NCI-H146 (cell line): ENCODE data around the gene ATP11A.
"Not testable (repeated sequence)": the region's sequence is repeated elsewhere in the genome, so short reads cannot be mapped to it uniquely, and the experiment has no call there.

Experiments used
- DNase-seq: peaks from one replicate; lab custom pipeline; 2025; lab: John Stamatoyannopoulos, UW

The ATP11A gene

GRCh38 chr13:112865478-112865877 lies 175.6 kb downstream of the ATP11A start:
- not testable (repeated sequence) for DNase-seq

GRCh38 chr13:112867301-112867711 lies 177.5 kb downstream of the ATP11A start:
- DNase-seq = no peak

GRCh38 chr13:112868308-112868707 lies 178.5 kb downstream of the ATP11A start:
- no peak for DNase-seq

- no peak for DNase-seq
Measured at GRCh38 chr13:112869202-112870050, 179.6 kb downstream of the ATP11A start.

- DNase-seq = no peak
Measured at GRCh38 chr13:112870051-112870331, 180.2 kb downstream of the ATP11A start.

- no peak for DNase-seq
Measured at GRCh38 chr13:112870737-112871287, 181.0 kb downstream of the ATP11A start.

GRCh38 chr13:112871742-112872141 lies 181.9 kb downstream of the ATP11A start:
- no peak for DNase-seq

GRCh38 chr13:112872657-112873631 lies 183.1 kb downstream of the ATP11A start:
- peak; percentile 62 for DNase-seq

- peak; percentile 74 for DNase-seq
Measured at GRCh38 chr13:112873851-112874750, 184.3 kb downstream of the ATP11A start.

- DNase-seq = no peak
Measured at GRCh38 chr13:112874751-112875300, 185.0 kb downstream of the ATP11A start.

GRCh38 chr13:112875627-112876026 lies 185.8 kb downstream of the ATP11A start:
- DNase-seq = no peak

- DNase-seq = no peak
Measured at GRCh38 chr13:112876305-112877000, 186.6 kb downstream of the ATP11A start.

- no peak for DNase-seq
Measured at GRCh38 chr13:112877066-112877465, 187.2 kb downstream of the ATP11A start.

GRCh38 chr13:112877539-112877938 lies 187.7 kb downstream of the ATP11A start:
- no peak for DNase-seq

- DNase-seq = no peak
Measured at GRCh38 chr13:112877976-112878955, 188.4 kb downstream of the ATP11A start.

GRCh38 chr13:112879283-112879833 lies 189.5 kb downstream of the ATP11A start:
- DNase-seq = no peak

- no peak for DNase-seq
Measured at GRCh38 chr13:112880221-112880641, 190.4 kb downstream of the ATP11A start.

- DNase-seq = no peak
Measured at GRCh38 chr13:112880976-112881540, 191.2 kb downstream of the ATP11A start.
